GM12873 (cell line): Measurements from ENCODE around the gene SWT1.

Source experiments
- TF ChIP-seq, protein P1 (sequence below): IDR thresholded peaks from 2 replicates; pipeline ENCODE4 v1.5.1; 2012; ENCODE audit warnings: low read depth, mild to moderate bottlenecking, moderate library complexity, low read length, control low read depth; ENCODE audit not compliant: insufficient read depth; ENCODE audit errors: missing control alignments

The SWT1 gene

DNA sequence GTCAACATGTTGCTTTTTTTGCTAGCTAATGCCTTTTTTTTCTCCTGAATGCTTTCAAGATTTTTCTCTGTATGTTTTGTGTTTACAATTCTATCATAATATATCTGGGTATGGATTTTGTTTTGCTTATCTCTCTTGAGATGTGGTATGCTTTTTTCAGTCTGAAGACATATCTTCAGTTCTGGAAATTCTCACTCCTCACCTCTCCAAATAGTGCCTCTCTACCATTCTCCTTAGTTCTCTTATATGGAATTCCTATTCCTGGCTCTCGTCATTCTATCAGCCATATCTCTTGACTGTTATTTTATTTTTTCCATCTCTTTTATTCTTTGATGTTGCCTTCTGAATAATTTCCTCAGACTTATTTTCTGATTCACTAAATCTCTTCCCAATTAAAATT lies 101.7 kb downstream of the SWT1 start:
- TF ChIP-seq, protein P1, sequence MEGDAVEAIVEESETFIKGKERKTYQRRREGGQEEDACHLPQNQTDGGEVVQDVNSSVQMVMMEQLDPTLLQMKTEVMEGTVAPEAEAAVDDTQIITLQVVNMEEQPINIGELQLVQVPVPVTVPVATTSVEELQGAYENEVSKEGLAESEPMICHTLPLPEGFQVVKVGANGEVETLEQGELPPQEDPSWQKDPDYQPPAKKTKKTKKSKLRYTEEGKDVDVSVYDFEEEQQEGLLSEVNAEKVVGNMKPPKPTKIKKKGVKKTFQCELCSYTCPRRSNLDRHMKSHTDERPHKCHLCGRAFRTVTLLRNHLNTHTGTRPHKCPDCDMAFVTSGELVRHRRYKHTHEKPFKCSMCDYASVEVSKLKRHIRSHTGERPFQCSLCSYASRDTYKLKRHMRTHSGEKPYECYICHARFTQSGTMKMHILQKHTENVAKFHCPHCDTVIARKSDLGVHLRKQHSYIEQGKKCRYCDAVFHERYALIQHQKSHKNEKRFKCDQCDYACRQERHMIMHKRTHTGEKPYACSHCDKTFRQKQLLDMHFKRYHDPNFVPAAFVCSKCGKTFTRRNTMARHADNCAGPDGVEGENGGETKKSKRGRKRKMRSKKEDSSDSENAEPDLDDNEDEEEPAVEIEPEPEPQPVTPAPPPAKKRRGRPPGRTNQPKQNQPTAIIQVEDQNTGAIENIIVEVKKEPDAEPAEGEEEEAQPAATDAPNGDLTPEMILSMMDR, result no peak

DNA sequence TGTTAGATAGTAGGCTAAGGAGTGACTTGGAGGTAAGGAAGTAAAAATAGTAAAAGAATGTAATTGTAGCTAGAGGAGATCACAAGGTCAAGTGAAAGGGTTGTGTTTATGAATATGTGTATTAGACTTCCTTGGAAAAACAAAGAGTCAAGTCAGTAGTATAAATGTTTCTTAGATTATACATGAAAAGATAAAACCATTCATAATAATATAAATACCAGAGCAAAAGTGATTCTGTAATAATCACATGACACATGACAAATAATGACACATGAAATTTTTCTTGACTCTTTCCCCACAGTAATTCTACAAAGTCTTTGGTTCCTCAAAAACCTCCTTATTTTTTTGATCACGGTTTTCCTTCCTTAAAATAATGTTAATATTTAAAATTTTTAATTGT lies 103.6 kb downstream of the SWT1 start:
- TF ChIP-seq, protein P1, result no peak

DNA sequence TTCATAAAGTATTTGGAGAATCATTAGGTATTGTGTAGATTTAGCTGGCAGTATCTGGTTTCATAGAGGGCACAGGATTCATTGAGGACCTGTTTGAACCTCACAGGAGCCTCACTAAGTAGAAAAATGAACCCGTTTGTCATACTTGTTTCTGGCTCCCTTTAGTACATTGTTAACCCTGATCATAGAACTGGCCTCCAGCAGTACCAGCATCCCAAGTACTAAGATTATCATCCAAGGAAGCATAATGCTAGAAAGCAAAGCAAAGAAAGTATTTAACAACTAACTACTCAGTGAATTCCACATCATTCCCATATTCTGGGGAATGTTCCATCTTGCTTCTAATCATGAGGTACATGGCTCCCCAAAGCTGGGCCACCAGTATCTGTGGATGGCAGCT lies 105.2 kb downstream of the SWT1 start:
- TF ChIP-seq, protein P1, result no peak

DNA sequence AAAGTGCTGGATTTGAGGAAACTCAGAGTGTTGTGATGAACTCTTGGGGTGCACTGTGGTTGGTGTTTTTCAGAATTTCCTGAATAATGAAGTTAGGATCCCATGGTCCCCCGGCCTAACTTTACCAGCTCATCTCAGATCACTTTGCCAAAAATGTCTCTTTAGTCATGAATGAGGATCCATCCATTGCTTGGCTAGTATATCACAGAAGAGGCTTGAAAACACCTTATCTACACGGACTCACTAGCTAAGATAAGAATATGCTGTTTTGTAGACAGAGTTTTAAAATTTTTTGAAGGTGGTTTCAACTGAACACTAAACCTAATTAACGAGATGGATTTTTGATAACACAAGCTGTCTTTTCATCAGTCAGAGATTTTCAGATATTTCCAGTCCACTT lies 106.3 kb downstream of the SWT1 start:
- TF ChIP-seq, protein P1, result no peak

DNA sequence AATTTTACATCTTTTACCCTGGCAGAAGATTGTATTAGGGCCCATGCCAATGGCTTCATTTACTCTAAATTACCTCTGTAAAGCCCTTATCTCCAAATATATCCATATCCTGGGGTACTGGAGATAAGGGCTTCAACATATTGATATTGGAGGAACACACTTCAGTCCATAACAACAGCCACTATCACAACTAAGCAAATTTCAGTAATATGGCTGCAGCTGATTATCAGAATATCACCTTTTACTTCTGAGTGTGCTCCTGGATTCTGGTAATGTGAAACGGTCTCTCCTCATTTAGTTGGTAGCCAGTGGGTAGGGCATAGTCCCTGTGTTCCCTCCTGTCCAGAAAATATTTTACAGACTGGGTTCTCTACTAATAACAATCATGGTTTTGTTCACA lies 106.8 kb downstream of the SWT1 start:
- TF ChIP-seq, protein P1, result no peak

DNA sequence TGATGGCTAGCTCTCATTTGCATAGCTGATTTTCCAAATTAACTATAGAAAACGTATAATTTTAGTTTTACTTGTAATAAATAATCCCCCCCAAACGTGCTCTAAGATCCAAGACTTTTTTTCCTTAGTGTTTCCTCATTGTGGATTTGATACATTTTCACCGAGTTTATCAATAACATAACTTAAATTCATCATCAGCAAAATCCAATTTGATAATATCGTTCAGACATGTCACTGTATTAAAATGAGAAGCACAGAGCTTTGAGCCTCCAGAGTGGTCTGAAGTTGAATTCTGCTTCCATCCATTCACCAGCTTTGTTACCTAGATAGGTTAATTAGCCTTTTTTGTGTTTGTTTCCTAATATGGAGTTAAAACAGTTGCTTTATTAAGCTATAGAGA lies 108.3 kb downstream of the SWT1 start:
- TF ChIP-seq, protein P1, result no peak

DNA sequence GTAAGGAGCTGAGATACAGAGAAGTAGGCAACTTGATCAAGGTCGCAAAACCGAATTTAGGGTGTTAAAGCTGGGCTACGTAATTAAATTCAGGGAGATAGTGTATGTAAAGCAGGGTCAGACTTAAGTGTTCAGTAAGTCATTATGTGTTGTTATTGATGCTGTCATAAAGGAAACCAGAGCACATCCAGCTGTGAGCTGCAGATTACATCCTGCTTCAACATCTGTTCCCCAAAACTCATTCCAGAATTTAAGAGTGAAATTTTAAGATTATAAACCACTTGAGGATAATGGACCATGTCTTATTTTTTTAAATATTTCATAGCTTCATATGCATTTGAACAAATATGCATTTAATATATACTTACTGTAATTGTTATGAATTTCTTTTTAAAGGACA lies 110.3 kb downstream of the SWT1 start:
- TF ChIP-seq, protein P1, result no peak
